HG02798 (cell line): ENCODE results near the gene ABLIM1.

Experiments used
- ATAC-seq: cut with Tn5 transposase; IDR thresholded peaks from one replicate; pipeline ENCODE4 v1.9.1; 2021; ENCODE audit warnings: mild to moderate bottlenecking; ENCODE audit not compliant: unreplicated experiment, poor library complexity

ABLIM1 gene

DNA sequence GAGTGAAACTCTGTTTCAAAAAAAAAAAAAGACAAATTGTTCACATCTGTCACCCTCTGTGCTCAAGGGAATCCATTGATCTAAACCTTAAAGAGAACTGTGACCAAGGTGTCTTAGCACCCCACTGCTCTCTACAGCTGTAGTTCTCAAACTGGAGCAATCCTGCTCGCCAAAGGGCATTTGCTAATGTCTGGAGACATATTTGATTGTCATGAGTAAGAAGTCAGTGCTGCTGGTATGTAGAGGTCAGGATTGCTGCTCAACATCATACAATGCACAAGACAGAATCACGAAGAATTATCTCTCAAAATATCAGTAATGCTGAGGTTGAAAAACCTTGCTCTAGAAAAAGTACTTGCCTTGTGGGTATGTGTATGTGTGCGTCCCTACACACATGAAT, 30.0 kb downstream of the ABLIM1 start:
- no peak for ATAC-seq

DNA sequence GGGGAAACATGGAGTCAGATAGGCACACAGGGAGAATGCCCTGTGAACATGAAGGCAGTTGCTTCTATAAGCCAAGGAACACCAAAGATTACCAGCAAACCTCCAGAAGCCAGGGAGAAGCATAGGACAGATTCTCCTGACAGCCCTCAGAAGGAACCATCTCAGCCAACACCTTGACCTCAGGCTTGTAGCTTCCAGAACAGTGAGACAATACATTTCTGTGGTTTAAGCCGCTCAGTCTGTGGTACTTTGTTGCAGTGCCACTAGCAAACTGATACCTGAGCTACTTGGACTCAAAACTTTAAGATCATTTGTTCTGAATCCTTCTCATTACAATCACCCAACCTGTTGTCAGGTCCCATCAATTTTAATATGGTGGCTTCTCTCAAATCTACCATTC, 31.2 kb downstream of the ABLIM1 start:
- no peak for ATAC-seq

DNA sequence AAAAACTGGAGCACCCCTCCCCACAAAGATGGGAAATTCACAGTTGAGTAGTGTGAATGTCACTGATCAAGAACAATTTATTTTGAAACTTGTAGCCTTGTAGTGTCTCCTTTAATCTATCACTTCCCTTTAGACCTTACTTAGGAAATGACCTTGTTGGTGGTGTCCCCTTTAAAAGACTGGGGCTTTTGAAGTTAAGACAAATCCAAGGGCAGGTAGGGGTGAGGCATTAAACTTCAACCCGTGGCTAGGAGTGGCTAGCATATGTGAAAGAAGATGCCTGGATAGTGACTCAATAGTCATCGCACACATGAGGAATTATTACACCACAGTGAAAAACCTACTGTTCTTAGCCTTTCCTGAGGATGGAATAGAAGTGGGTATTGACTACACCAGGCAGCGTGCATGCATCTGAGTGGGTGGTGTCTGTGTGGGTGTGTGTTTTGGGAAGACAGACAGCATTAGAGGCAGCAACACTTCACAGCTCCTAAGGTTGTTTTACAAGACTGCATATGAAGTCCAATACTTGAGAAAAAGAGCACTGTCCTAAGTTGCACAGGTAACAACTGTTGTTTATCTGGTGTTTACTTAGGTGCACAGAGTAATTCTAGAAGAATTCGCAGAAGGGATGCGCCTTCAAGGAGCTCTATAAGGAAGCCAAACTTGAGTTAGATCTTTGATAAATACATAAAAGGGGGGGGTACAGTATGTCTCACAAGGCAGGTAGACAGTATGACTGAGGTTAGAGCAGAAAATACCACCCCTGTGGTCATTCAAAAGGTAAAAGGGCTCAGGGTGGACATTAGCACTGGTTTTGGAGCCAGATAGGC, 32.9 kb downstream of the ABLIM1 start:
- no peak for ATAC-seq

DNA sequence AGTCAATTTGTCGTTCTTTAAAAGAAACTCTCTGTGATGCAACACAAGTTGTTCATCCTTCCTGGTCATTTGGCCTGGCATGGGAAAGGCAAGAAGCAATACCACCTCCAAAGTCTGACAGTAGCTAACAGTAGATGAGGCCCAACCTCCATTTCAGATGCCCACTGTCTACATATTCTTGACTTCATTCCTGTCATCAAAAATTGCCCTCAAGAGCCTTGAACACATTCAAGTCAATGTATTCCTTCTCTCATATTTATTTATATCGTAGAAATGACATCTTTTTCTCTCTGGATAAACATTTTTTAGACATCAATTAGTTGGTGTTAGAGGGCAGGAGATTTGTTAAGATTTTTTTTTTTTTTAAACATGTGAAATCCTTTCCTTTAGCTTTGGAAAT, 33.7 kb downstream of the ABLIM1 start:
- no peak for ATAC-seq

DNA sequence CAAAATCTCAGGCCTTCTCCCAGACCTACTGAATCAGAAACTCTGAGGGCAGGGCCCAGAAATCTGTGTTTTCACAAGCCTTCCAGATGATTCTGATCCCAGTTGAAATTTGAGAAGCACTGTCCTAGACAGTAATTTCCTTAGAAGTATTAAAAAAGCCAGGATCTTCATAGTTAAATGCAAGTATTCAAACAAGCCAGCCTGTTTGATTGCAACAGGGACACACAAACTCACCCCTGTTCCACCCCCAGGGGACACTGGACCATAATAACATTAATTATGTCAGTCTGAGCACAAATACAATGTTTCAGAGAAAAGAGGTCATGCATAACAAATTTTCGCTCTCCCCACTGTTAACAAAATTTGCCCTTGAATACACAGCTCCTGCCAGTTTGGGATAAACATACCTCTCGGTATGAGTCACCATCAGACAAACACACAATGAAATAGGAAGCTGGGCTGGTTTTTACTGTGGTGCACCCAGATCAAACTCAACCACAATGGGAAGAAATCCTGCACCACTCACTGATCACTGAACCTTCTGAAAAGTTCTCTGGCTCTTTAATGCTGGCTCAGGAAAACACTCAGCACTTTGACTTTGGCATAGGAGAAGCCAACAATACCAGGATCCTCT, 34.3 kb downstream of the ABLIM1 start:
- ATAC-seq, result no peak

DNA sequence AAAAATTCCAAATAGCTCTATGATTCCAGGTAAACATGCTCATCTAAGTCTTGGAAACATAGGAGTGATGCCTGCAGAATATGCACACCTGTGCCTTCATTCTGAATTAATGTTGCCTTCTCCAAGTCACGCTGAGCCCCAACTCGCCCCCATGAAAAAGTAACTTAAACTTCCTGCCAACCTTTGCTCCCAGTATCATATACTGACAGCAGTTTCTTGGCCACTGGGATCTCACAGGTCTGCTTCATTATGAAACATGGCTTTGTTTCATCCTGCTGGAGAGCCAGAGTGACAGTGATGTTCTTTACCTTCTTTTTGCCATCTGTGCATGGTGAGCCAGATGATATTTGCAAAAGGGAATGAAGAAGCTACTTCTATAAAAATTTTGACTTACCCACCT, 34.9 kb downstream of the ABLIM1 start:
- ATAC-seq, result no peak

DNA sequence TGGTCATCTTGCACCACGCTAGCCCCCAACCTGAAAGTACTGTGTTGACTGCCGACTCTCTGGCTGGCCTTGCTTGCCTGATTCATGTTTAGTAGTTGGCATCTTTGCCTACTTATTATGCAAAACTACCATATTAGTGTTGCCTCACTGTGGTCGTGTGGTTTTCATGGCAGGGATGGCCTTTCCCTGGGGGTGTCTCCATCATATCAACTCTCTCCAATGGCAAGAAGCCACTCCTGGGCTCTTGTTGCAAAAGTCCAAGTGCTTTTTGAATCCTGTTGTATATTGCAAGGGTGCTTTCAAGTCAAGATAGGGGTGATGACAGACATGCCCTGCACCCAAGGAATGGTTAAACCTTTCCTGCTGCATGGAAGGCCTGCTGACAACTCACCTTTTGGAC, 39.4 kb downstream of the ABLIM1 start:
- no peak for ATAC-seq

DNA sequence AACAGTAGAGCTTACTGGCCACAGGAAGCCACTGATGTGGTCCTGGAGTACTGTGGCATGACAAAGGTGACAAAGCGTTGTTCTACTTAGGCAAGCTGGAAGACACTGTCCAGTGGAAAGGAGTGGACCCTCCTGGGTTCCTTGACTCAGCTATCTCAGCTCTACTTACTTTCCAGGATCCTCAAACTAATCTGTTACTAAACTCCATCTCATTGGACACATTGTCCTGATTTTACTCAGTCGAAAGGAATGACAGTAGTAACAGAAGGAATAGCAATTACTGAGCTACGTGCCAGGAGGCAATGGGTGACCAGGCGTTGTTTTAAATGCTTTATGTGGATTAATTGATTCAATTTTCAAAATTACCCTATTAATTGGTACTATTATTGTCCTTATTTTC, 41.6 kb downstream of the ABLIM1 start:
- ATAC-seq, result no peak

DNA sequence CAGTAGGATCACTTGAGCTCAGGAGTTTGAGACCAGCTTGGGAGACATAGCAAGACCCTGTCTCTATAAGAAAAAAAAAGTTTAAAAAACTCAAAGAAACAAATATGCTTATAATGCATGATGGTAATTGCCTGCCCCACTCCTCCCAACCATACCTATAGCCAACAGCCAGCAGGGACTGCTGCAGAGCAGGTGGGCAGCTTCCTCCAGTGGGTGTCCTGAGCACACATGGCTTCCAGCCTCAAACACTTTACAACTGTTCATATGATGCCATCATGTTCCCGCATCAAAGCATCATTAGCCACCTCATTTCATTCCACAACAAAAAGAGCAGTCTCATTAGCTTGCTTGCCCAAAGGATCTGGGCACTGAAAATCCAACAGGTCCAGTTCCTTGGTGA, 42.0 kb downstream of the ABLIM1 start:
- no peak for ATAC-seq

DNA sequence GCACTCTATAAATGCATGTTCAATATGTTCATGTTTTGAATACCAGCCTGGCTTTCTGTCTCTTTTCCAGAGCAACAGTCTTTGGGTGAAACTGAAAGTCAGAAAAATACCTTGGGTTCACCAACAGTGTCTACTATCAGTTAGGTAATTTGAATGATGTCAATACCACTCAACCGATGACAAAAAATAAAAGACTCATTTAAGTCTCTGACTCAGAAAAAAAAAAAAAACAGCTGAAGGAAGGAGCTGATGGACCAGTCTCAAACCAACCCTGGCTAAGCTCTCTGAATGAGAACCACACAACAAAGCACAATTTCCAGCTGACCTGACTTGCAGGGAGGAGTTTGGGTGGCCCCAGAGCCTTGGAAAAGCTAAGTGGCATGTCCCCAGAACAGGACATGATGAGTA, 42.5 kb downstream of the ABLIM1 start:
- peak; percentile 91 for ATAC-seq

DNA sequence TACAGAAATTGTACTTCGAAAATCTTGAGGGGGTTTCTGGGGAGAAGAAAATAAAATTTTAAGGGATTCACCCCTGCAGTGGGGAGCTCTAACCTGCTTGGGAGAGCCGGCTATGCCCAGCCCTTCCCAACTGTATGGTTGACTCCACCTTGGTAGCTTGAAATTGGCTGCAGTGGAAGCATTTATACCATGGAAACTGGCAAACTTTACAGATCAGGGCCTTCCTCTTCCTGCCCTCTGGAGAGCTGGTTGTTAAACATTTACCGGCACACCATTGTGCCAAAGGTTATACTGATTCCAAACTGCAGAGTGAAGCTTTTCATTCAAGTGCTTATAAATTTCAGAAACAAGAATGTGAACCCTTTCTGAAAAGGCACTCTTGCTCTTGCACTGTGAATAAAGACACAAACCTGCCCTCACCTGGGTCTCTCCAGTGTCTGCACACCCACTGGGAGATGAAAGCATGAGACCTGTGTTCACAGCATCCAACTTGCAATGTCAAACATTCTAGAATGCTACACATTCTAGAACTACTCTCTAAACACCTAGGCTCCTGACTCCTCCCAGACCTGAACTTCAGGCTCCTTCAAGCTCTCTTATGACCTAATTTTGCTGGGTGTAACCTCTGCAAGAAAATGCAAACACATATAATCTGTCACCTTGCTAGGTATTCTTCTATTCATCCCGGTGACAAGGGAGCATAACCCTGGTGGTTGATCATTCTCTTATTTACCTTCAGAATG, 44.7 kb downstream of the ABLIM1 start:
- ATAC-seq, result no peak

DNA sequence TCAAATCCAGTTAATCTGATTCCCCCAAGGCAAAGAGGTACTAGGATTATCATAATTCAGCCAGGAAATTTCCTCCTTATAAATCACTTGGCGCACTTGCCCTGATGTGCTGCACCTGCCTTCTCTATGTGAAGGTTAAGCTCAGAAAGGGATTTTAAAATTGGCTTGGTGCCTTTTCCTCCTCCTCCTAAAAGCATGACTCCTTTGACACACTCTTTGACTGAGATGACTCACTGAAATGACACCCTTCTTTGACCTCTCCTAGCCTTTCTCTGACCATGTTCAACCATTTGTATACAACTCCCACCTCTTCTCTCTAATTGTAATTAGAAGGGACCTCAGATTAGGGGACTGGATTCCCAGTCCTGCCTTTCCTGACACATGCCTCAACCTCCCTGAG, 46.5 kb downstream of the ABLIM1 start:
- ATAC-seq, result no peak

DNA sequence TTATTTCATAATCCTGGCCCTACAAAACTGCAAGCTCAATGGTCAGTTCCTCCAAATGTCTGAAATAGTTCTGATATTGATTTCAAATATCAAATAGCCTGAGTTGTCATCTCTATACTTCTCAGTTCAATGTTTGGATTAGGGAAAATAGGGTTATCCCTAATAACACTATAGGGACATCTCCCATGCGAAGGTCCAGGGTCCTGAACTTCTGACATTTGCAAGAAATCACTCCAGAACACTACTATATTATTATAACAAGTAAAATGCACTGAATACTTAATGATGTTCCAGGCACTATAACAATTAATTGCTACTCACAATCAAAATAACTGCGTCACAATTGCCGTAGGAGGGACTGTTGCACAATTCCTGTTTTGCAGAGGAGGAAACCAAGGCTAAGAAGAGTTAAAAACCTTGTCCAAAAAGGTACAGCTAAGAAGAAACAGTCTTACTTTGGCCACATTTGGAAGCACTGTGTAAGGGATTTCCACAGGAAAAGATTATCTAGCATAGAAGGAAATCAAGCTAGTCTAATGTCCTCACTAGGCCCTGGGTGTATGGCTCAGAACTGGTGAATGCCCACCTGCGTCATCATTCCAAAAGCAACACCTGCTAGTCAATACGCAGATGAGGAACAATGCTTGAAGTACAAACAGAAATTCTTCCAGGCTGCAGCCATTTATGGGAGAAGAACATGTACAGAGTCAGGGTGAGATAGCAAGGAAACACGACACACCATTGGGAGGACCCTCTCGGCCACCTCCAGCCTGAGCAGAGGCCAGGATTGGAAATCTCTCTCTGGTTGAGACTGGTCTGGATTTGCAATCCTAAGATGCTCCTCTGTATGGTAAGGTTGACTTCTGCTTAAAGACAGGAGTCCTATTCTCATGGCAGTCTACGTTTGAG, 48.3 kb downstream of the ABLIM1 start:
- no peak for ATAC-seq

DNA sequence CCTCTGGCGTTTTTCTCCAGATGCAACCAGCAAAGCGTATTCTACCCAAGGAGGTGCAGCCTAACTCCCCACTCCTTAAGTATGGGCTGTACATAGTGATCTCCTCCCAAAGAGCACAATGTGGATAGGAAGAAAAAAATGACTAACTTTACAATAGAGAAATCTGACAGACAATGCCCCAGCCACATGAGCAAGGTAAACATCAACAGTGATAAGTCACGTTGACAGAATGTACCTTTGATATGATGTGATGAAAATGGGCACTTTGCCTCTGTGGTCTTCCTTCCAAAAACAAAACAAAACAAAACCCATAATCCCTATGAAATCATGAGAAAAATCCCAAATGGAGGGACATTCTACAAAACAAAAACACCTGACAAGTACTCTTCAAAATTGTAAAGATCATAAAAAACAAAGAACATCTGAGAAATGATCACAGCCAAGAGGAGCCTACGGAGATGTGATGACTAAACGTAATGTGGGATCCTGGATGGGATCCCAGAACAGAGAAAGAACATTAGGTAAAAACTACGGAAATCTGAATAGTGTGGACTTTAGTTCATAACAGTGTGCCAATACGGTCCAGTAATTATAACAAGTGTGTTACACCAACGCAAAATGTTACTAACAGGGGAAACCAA, 50.6 kb downstream of the ABLIM1 start:
- ATAC-seq, result no peak

DNA sequence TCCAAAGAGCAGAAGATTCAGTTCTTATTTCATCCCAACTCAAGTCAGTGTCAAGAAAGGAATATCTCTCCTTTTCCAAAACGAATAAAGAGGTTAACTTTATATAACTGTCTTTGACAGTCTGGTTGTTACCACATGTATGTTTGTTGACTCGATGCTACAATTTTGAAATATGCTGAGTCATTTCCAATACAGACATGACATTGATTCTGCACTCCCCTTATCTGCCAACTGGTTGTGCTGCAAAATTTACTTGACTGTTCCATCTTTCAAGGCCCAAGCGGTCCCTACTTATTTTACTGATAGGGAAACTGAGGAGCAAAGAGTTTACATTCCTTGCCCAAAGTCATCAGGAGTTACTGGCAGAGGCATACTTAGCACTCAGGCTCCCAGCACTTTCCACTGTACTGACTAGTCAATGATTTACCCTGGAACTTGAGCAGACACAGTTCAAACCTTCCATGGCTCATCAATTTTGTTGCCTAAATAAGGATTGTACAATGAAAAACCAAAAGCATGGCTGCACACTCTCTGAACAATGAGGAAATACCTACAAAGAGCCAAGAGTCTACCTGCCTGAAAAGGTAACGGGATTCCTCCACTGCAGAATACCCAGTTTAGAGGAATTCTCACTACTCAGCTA, 52.8 kb downstream of the ABLIM1 start:
- no peak for ATAC-seq

DNA sequence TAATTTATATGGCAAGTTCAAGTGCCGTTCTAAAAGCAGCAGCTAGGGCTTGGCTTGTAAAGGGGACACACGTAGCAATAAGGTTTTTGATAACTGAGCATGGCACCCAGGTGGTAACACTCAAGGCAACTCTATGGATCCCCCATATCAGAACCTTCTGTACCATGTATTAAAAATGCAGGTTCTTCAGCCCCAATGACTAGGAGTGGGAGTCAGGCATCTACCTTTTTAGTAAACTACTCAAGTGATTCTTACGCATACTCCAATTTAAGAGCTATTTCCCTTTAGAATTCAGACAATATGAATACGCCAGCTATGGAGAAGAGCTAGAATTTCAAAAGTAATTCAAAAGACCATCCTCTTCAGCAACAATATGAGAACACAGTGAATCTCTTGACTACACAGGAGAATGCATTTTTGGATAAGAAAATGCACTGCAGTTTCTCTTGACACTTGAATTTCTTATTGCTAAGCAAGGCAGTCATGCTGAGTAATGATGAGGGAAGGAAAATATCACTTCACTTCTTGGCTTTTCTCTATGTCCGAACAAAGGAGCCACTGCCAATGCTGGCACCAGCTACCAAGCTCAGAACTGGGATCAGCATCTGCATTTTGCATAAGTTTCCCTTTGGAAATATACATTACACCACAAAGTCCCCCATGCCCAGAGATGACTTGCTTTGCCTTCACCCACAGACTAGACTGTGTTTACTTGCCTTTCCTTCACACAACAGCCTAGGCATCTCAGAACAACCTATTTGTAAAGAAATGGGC, 53.5 kb downstream of the ABLIM1 start:
- ATAC-seq, result no peak

DNA sequence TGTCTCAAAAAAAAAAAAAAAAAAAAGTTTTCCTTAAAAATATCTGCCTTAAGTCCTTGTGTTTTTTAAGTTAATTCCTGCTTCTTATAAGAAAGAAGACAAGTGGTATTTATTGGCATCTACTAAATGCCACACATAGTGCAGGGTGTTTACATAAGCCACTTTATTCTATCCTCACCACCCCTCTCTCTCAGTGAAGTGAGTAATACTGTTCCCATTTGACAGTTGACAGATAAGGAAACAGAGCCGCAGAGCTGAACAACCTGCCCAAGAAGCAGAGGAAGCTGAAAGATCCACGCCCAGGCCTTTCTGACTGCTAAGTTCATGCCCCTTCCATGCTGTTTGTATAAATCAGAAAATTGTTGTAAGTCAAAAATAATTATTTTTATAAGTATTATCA, 54.1 kb downstream of the ABLIM1 start:
- no peak for ATAC-seq

DNA sequence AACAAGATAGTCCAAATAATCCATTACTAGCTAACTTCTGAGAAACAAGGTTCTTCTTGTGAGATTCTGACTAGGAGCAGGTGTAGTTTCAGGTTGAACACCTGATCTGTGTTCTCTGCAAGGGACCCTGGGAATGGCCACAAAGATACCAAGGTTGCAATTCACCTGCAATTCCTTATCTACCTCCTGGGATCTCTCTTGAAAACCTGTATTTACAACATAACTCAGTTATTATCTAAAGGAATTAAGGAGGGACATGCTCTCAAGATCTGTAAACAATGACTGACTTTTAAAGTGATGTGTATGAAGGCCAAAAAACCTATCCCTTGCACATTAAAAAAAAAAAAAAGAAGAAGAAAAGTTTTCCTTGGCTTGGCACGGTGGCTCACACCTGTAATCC, 54.8 kb downstream of the ABLIM1 start:
- no peak for ATAC-seq

DNA sequence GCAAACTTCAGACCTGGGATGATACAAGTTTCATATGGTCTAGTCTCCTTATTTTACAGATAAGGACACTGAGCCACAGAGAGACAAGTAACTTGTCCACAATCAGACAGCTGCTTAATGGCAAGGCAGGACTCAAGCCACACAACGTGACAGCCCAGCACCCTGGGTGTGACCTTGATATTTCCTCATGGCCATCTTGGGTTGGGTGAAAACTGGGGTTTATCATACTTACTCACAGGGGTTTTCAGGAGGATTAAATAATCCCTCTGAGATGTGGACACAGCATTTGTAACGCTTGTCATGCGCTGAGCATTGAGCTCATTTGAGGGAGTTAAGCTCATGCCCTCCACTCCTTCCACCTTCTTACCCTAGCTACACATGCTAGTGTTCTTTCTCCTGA, 58.0 kb downstream of the ABLIM1 start:
- ATAC-seq, result no peak
